Peyer's patch (tissue), 4 donors: Measurements from ENCODE around the gene SETD2. TPM values are rescaled to one million over a fixed set of nuclear protein-coding genes. Genes with fewer than 3 reads are reported as not detected.
A peak's percentile ranks its signal among the peaks of the same experiment; 100 is the strongest.
"Not testable (repeated sequence)": the region's sequence is repeated elsewhere in the genome, so short reads cannot be mapped to it uniquely, and the experiment has no call there.

Source experiments
- DNase-seq, 3 donors: peaks; one replicate each; pipeline ENCODE4 v3.0.0-alpha.2; 2017 to 2019
- H3K27ac ChIP-seq, 4 donors: fragments of 200-600 bp; sonication (generic); one replicate each; pipeline ENCODE4 v1.5.1; 2016 to 2019
- H3K27me3 ChIP-seq, 2 donors: fragments of 200-600 bp; sonication (generic); one replicate each; pipeline ENCODE4 v1.5.1; 2019
- H3K36me3 ChIP-seq, 3 donors: fragments of 200-600 bp; sonication (generic); one replicate each; pipeline ENCODE4 v1.5.1; 2016 to 2019
- H3K4me1 ChIP-seq, 4 donors: fragments of 200-600 bp; sonication (generic); one replicate each; pipeline ENCODE4 v1.5.1; 2016 to 2019
- H3K4me3 ChIP-seq, 4 donors: fragments of 200-600 bp; sonication (generic); 1 replicate in 3 of 4; 2 replicates in 1 of 4; pipeline ENCODE4 v1.5.1; 2016 to 2019; ENCODE audit warnings: mild to moderate bottlenecking in 1 of 4
- H3K9me3 ChIP-seq, 4 donors: fragments of 200-600 bp; sonication (generic); one replicate each; pipeline ENCODE4 v1.5.1; 2016 to 2019; ENCODE audit warnings: mild to moderate bottlenecking in 1 of 4
- POLR2A ChIP-seq, 2 donors: fragments of 450-650 bp; IDR thresholded peaks; one replicate each; pipeline ENCODE4 v1.5.1; 2017; ENCODE audit warnings: antibody characterized with exemption in 2 of 2, mild to moderate bottlenecking in 2 of 2, moderate library complexity in 2 of 2
- total RNA-seq, 4 donors: library from RNA; depleted of rRNA; stranded (reverse); fragments of >200 nt; gene quantifications; one replicate each; pipeline ENCODE4 v1.1.0, GENCODE V29; 2016
- TF ChIP-seq, protein P1 (sequence below), 6 experiments: fragments of 450-650 bp in 4 of 6; fragments of 200-600 bp in 2 of 6; sonication (generic) in 1 of 6; IDR thresholded peaks; one replicate each; pipeline ENCODE4 v1.5.1; 2017 to 2019; ENCODE audit warnings: antibody characterized with exemption in 6 of 6, mild to moderate bottlenecking in 3 of 6, moderate library complexity in 1 of 6

Gene SETD2
- total RNA-seq, 4 donors from 2014 or later = 75.8 to 173 (median 82.2) TPM

GRCh38 chr3:47070770-47071169, 93.1 kb downstream of the SETD2 start:
- H3K36me3 ChIP-seq = peaks cover 0 to 53% (median 0%) of the 10 kb centered on the region in 3 donors

DNA sequence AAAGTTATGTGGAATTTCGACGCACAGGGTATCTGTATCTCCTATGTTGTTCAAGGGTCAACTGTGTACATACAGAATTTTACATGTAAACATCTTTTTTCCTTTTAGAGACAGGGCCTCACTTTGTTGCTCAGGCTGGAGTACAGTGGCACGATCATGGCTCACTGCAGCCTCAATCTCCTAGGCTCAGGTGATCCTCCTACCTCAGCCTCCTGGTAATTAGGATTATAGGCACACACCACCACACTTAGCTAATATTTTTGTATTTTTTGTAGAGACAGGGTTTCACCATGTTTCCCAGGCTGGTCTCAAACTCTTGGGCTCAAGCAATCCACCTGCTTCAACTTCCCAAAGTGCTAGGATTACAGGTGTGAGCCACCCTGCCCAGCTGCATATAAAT, 97.7 kb downstream of the SETD2 start:
- peaks cover 0 to 48% (median 0%) of the 10 kb centered on the region in 3 donors for H3K36me3 ChIP-seq
- DNase-seq, H3K27me3 ChIP-seq, H3K4me3 ChIP-seq, H3K9me3 ChIP-seq, H3K27ac ChIP-seq, H3K4me1 ChIP-seq: not testable (repeated sequence)

More at GRCh38 chr3:47070770-47071169, 93.1 kb downstream of the SETD2 start:
- no peak overlapping the region for H3K4me3 ChIP-seq
- no peak for DNase-seq
- H3K27ac ChIP-seq = no peak overlapping the region
- H3K4me1 ChIP-seq = no peaks in the 10 kb centered on the region
- H3K27me3 ChIP-seq = no peaks in the 10 kb centered on the region
- TF ChIP-seq, protein P1, sequence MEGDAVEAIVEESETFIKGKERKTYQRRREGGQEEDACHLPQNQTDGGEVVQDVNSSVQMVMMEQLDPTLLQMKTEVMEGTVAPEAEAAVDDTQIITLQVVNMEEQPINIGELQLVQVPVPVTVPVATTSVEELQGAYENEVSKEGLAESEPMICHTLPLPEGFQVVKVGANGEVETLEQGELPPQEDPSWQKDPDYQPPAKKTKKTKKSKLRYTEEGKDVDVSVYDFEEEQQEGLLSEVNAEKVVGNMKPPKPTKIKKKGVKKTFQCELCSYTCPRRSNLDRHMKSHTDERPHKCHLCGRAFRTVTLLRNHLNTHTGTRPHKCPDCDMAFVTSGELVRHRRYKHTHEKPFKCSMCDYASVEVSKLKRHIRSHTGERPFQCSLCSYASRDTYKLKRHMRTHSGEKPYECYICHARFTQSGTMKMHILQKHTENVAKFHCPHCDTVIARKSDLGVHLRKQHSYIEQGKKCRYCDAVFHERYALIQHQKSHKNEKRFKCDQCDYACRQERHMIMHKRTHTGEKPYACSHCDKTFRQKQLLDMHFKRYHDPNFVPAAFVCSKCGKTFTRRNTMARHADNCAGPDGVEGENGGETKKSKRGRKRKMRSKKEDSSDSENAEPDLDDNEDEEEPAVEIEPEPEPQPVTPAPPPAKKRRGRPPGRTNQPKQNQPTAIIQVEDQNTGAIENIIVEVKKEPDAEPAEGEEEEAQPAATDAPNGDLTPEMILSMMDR (IDR thresholded peaks at IDR 0.05) = no peak
- TF ChIP-seq POLR2A (IDR thresholded peaks at IDR 0.05) = no peak
- H3K9me3 ChIP-seq = no peaks in the 10 kb centered on the region

DNA sequence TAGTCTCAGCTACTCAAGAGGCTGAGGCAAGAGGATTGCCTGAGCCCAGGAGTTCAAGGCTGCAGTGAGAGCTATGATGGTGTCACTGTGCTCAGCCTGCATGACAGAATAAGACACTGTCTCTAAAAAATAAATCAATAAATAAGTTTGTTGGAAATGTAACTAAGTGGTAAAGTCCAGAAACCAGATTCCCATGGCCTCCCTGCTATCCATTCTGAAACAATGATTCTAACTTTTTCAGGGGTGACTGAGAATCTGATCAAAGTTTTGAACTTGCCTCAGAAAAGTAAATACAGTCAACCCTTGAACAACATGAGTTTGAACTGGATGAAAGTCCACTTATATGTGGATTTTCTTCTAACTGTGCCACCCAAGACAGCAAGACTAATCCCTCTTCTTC, 98.2 kb downstream of the SETD2 start:
- no peak for TF ChIP-seq POLR2A (IDR thresholded peaks at IDR 0.05)
- TF ChIP-seq, protein P1 (IDR thresholded peaks at IDR 0.05) = no peak
- DNase-seq = no peak
- Histone ChIP-seq H3K27ac (no peak overlapping the region), H3K4me1 (no peaks in the 10 kb centered on the region), H3K9me3 (no peaks in the 10 kb centered on the region), H3K4me3 (no peak overlapping the region), H3K36me3 (peaks cover 0 to 48% (median 0%) of the 10 kb centered on the region in 3 donors), H3K27me3 (no peaks in the 10 kb centered on the region)

DNA sequence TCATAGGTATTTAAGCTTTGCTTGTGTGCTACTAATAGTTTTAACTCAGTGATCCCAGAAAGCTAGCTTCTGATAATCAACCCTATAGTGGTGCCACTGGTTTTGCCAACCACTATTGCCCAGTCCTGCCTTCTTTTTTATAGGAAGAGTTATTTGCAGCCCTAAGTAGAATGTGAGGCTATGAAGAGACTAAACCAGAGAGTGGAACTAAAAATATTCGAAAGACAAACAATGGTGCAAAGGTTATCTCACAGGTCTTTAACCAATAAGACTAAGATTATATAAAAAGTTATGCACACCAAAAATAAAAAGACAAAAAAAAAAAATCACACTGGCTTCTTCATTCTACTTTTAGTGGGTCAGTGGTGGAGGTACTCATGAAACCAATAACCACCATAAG, 98.9 kb downstream of the SETD2 start:
- Histone ChIP-seq H3K4me3 (no peak overlapping the region), H3K27me3 (no peaks in the 10 kb centered on the region), H3K9me3 (no peaks in the 10 kb centered on the region), H3K4me1 (no peaks in the 10 kb centered on the region), H3K27ac (no peak overlapping the region), H3K36me3 (peaks cover 0 to 45% (median 0%) of the 10 kb centered on the region in 3 donors)
- DNase-seq = no peak
- TF ChIP-seq POLR2A (IDR thresholded peaks at IDR 0.05) = no peak
- TF ChIP-seq, protein P1 (IDR thresholded peaks at IDR 0.05) = no peak

- Histone ChIP-seq H3K4me3 (no peak overlapping the region), H3K36me3 (peaks cover 0 to 54% (median 0%) of the 10 kb centered on the region in 3 donors), H3K9me3 (no peaks in the 10 kb centered on the region), H3K4me1 (no peaks in the 10 kb centered on the region), H3K27ac (peak overlapping the region in 1 of 4 donors; percentile 43), H3K27me3 (no peaks in the 10 kb centered on the region)
- no peak for DNase-seq
- TF ChIP-seq, protein P1 (IDR thresholded peaks at IDR 0.05) = no peak
- no peak for TF ChIP-seq POLR2A (IDR thresholded peaks at IDR 0.05)
Observed at GRCh38 chr3:47057212-47057671, 106.7 kb downstream of the SETD2 start.

DNA sequence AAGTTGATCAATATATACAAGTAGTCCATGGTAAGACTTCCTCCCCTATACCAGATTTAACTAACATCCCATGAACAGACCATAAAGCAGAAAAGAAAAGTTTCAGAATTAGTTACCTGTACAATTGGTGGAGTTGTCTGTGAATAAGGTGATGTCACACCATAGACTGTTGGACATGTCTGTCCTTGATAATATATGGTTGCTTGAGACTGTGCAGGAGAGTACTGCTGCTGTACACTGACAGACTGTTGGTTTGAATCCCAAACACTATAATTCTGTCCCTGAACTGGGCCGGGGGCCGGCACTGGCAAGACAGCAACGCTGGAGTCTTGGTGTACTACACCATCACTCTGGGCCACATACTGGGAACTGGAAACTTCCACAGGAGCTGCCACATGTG, 107.2 kb downstream of the SETD2 start:
- Histone ChIP-seq H3K4me1 (no peaks in the 10 kb centered on the region), H3K4me3 (no peak overlapping the region), H3K27ac (peak overlapping the region in 1 of 4 donors; percentile 43), H3K27me3 (no peaks in the 10 kb centered on the region), H3K9me3 (no peaks in the 10 kb centered on the region), H3K36me3 (peaks cover 0 to 48% (median 0%) of the 10 kb centered on the region in 3 donors)
- TF ChIP-seq, protein P1 (IDR thresholded peaks at IDR 0.05) = no peak
- no peak for TF ChIP-seq POLR2A (IDR thresholded peaks at IDR 0.05)
- no peak for DNase-seq
